IMR-90 (cell line): ENCODE results near the gene KLF13. TPM values are rescaled to one million over a fixed set of nuclear protein-coding genes. Genes with fewer than 3 reads are reported as not detected.

Experiments
- ATAC-seq: fragments of 200-7000 bp; cut with Tn5 transposase; 2 replicates; pipeline ENCODE4 v1.9.1; 2020; ENCODE audit warnings: low read depth, mild to moderate bottlenecking, moderate library complexity
- BruUV-seq: library from RNA; stranded (reverse); fragments of 400-500 nt; replicated peaks from 2 replicates; lab custom pipeline; 2021; lab: Mats Ljungman, UMichigan
- CTCF ChIA-PET: fragments of 300-600 bp; formaldehyde crosslinking; extraction: SDS; loops from one replicate; lab custom pipeline; 2021; ENCODE audit warnings: antibody characterized with exemption; lab: Yijun Ruan, JAX
- POLR2A ChIA-PET: fragments of 300-600 bp; sonication (Branson Sonifier 250); formaldehyde crosslinking; loops from one replicate; lab custom pipeline; 2022; ENCODE audit warnings: antibody characterized with exemption; ENCODE audit not compliant: unreplicated experiment; lab: Charles Lee
- DNase-seq: peaks from one replicate; pipeline ENCODE4 v3.0.0; 2013
- H2AFZ ChIP-seq: replicated peaks from 2 replicates; pipeline ENCODE3; 2013; ENCODE audit warnings: low read length, mild to moderate bottlenecking; ENCODE audit not compliant: poor library complexity
- H2AK5ac ChIP-seq: 2 replicates; pipeline ENCODE4 v1.6.1; 2013; ENCODE audit warnings: low read depth, low read length, inconsistent platforms
- H2AK9ac ChIP-seq: replicated peaks from 2 replicates; pipeline ENCODE3; 2013; ENCODE audit warnings: mild to moderate bottlenecking, low read depth, low read length, moderate library complexity; ENCODE audit not compliant: poor library complexity
- H2BK120ac ChIP-seq: 2 replicates; pipeline ENCODE4 v1.6.1; 2013; ENCODE audit warnings: low read depth, low read length, inconsistent platforms
- H2BK15ac ChIP-seq: 3 replicates; pipeline ENCODE4 v1.6.1; 2013; ENCODE audit warnings: low read depth, low read length, inconsistent platforms
- H2BK20ac ChIP-seq: 2 replicates; pipeline ENCODE4 v1.6.1; 2013; ENCODE audit warnings: low read depth, mild to moderate bottlenecking, inconsistent platforms, low read length, moderate library complexity
- H2BK5ac ChIP-seq: 2 replicates; pipeline ENCODE4 v1.6.1; 2013; ENCODE audit warnings: mild to moderate bottlenecking, low read depth, low read length, inconsistent platforms; ENCODE audit not compliant: poor library complexity, severe bottlenecking
- H3K14ac ChIP-seq: replicated peaks from 2 replicates; pipeline ENCODE4 v1.6.1; 2013; ENCODE audit warnings: low read depth, low read length, inconsistent platforms
- H3K18ac ChIP-seq: 2 replicates; pipeline ENCODE4 v1.6.1; 2013; ENCODE audit warnings: low read depth, low read length, control low read depth
- H3K23ac ChIP-seq: 2 replicates; pipeline ENCODE4 v1.6.1; 2013; ENCODE audit warnings: low read depth, low read length, inconsistent platforms
- H3K27ac ChIP-seq: 2 replicates; pipeline ENCODE4 v1.5.1; 2013; ENCODE audit warnings: mild to moderate bottlenecking, control low read depth, low read length; ENCODE audit not compliant: insufficient read depth
- H3K27me3 ChIP-seq: 2 replicates; pipeline ENCODE4 v1.6.1; 2013; ENCODE audit warnings: low read length; ENCODE audit not compliant: control insufficient read depth, insufficient read depth
- H3K36me3 ChIP-seq: 2 replicates; pipeline ENCODE4 v1.6.1; 2013; ENCODE audit warnings: low read length, mixed read lengths; ENCODE audit not compliant: control insufficient read depth, insufficient read depth
- H3K4ac ChIP-seq: 2 replicates; pipeline ENCODE4 v1.6.1; 2013; ENCODE audit warnings: low read depth, low read length, inconsistent platforms
- H3K4me1 ChIP-seq: 2 replicates; pipeline ENCODE4 v1.6.1; 2013; ENCODE audit warnings: low read length, mixed read lengths; ENCODE audit not compliant: control insufficient read depth, insufficient read depth
- H3K4me2 ChIP-seq: 2 replicates; pipeline ENCODE4 v1.6.1; 2013; ENCODE audit warnings: low read depth, mild to moderate bottlenecking, control low read depth, low read length, moderate library complexity
- H3K4me3 ChIP-seq: 2 replicates; pipeline ENCODE4 v1.5.1; 2013; ENCODE audit warnings: low read depth, mild to moderate bottlenecking, control low read depth, low read length, moderate library complexity; ENCODE audit not compliant: insufficient read depth
- H3K56ac ChIP-seq: 2 replicates; pipeline ENCODE4 v1.6.1; 2013; ENCODE audit warnings: low read length, inconsistent platforms; ENCODE audit not compliant: insufficient read depth; ENCODE audit errors: extremely low read depth
- H3K79me1 ChIP-seq, 2 experiments: 2 replicates each; pipeline ENCODE4 v1.6.1; 2013; ENCODE audit warnings: low read length in 2 of 2, inconsistent platforms in 1 of 2, low read depth in 1 of 2
- H3K9ac ChIP-seq: 2 replicates; pipeline ENCODE4 v1.6.1; 2013; ENCODE audit warnings: low read depth, low read length, control low read depth
- H3K9me1 ChIP-seq: 2 replicates; pipeline ENCODE4 v1.6.1; 2013; ENCODE audit warnings: low read length, inconsistent platforms; ENCODE audit not compliant: insufficient read depth
- H3K9me3 ChIP-seq: 2 replicates; pipeline ENCODE4 v1.6.1; 2013; ENCODE audit warnings: low read length; ENCODE audit not compliant: control insufficient read depth, insufficient read depth
- H4K20me1 ChIP-seq: 2 replicates; pipeline ENCODE4 v1.6.1; 2013; ENCODE audit warnings: low read length, inconsistent platforms; ENCODE audit not compliant: insufficient read depth
- H4K5ac ChIP-seq: 2 replicates; pipeline ENCODE4 v1.6.1; 2013; ENCODE audit warnings: mild to moderate bottlenecking, low read depth, low read length, control low read depth
- H4K8ac ChIP-seq, 2 experiments: 2 replicates each; pipeline ENCODE4 v1.6.1; 2013; ENCODE audit warnings: low read depth in 2 of 2, low read length in 2 of 2, control low read depth in 1 of 2, inconsistent platforms in 1 of 2
- H4K91ac ChIP-seq: 2 replicates; pipeline ENCODE4 v1.6.1; 2013; ENCODE audit warnings: low read depth, low read length, inconsistent platforms; ENCODE audit not compliant: insufficient read depth
- BHLHE40 ChIP-seq: fragments of 150-350 bp; IDR thresholded peaks from 2 replicates; pipeline ENCODE4 v1.6.1; 2016; ENCODE audit warnings: mild to moderate bottlenecking, low read depth, low read length
- CEBPB ChIP-seq: IDR thresholded peaks from 2 replicates; pipeline ENCODE4 v1.6.1; 2012; ENCODE audit warnings: low read depth, low read length, improper control_type of control experiment
- CHD1 ChIP-seq: IDR thresholded peaks from 2 replicates; pipeline ENCODE4 v1.6.1; 2012; ENCODE audit warnings: low read depth, low read length, improper control_type of control experiment
- CTCF ChIP-seq: conservative IDR thresholded peaks from 2 replicates; pipeline ENCODE4 v1.5.1; 2012; ENCODE audit warnings: mild to moderate bottlenecking, low read depth, low read length, improper control_type of control experiment
- ELK1 ChIP-seq: fragments of 150-350 bp; IDR thresholded peaks from 2 replicates; pipeline ENCODE4 v1.6.1; 2016; ENCODE audit warnings: low read depth, mild to moderate bottlenecking, low read length, moderate library complexity, borderline replicate concordance
- FOS ChIP-seq: fragments of 150-350 bp; IDR thresholded peaks from 2 replicates; pipeline ENCODE4 v1.6.1; 2016; ENCODE audit warnings: low read depth, low read length
- MAFK ChIP-seq: IDR thresholded peaks from 2 replicates; pipeline ENCODE4 v1.6.1; 2012; ENCODE audit warnings: low read depth, low read length, improper control_type of control experiment
- MAZ ChIP-seq: IDR thresholded peaks from 2 replicates; pipeline ENCODE4 v1.6.1; 2012; ENCODE audit warnings: low read depth, mild to moderate bottlenecking, low read length, improper control_type of control experiment, moderate library complexity, borderline replicate concordance
- MXI1 ChIP-seq: IDR thresholded peaks from 2 replicates; pipeline ENCODE4 v1.6.1; 2012; ENCODE audit warnings: low read depth, mild to moderate bottlenecking, low read length, moderate library complexity, borderline replicate concordance
- NFE2L2 ChIP-seq: fragments of 150-350 bp; IDR thresholded peaks from 2 replicates; pipeline ENCODE4 v1.6.1; 2016; ENCODE audit warnings: low read depth, mild to moderate bottlenecking, low read length
- POLR2A ChIP-seq: IDR thresholded peaks from 2 replicates; pipeline ENCODE4 v1.6.1; 2012; ENCODE audit warnings: mild to moderate bottlenecking, low read depth, low read length
- RAD21 ChIP-seq: IDR thresholded peaks from 2 replicates; pipeline ENCODE4 v1.6.1; 2012; ENCODE audit warnings: low read length, improper control_type of control experiment
- RCOR1 ChIP-seq: IDR thresholded peaks from 2 replicates; pipeline ENCODE4 v1.6.1; 2012; ENCODE audit warnings: mild to moderate bottlenecking, low read length, improper control_type of control experiment; ENCODE audit not compliant: insufficient replicate concordance
- RFX5 ChIP-seq: IDR thresholded peaks from 2 replicates; pipeline ENCODE4 v1.8.0; 2012; ENCODE audit warnings: low read depth, mild to moderate bottlenecking, low read length, moderate library complexity
- SMC3 ChIP-seq: fragments of 150-350 bp; IDR thresholded peaks from 2 replicates; pipeline ENCODE4 v1.6.1; 2016; ENCODE audit warnings: low read depth, mild to moderate bottlenecking, antibody characterized with exemption, low read length, moderate library complexity
- USF2 ChIP-seq: fragments of 150-350 bp; IDR thresholded peaks from 2 replicates; pipeline ENCODE4 v1.6.1; 2017; ENCODE audit warnings: mild to moderate bottlenecking, antibody characterized with exemption, low read length, low read depth
- WGBS, 2 experiments: methylation state at CpG; one replicate each; pipeline versions ENCODE4 v1.1.5 to v1.1.7; 2013; ENCODE audit warnings: missing lambda C conversion rate in 2 of 2; ENCODE audit not compliant: insufficient read length in 1 of 2; ENCODE audit errors: extremely low coverage in 2 of 2; 5-methylcytosine and 5-hydroxymethylcytosine counted together
- dilution Hi-C: fragments of 300-500 bp; cut with HindIII; formaldehyde crosslinking; loops from one replicate; pipeline ENCODE4 v1.14.3; 2018; ENCODE audit warnings: low sequenced_read_pairs; ENCODE audit not compliant: unreplicated experiment
- in situ Hi-C: fragments of 300-500 bp; cut with MboI; formaldehyde crosslinking; loops from 3 replicates; pipeline ENCODE4 v1.14.3; 2019; ENCODE audit warnings: low sequenced_read_pairs, inconsistent platforms, mixed read lengths
- intact Hi-C: fragments of 100-400 bp; cut with micrococcal nuclease; formaldehyde crosslinking; loops from 2 replicates; pipeline ENCODE4 v1.10.0; 2022
- polyA plus RNA-seq, 3 experiments: library from polyadenylated mRNA; depleted of rRNA; stranded (reverse); fragments of >200 nt; gene quantifications; 2 replicates each; pipeline ENCODE4 v1.2.3, GENCODE V29; 2012; ENCODE audit warnings: low replicate concordance in 1 of 3
- total RNA-seq: library from RNA; depleted of rRNA; stranded (reverse); fragments of >200 nt; gene quantifications from 2 replicates; pipeline ENCODE4 v1.2.3, GENCODE V29; 2012

The KLF13 gene
- total and polyA plus RNA-seq, 2 of the 4 experiments (the other 2 are of a cell fraction) = 9.5 to 10.6 TPM

- Histone ChIP-seq H3K4me2 (no peak overlapping the region), H3K18ac (no peak overlapping the region), H3K4ac (no peak overlapping the region), H3K9me1 (peaks cover 10% of the 10 kb centered on the region; the same call in 1 of the 2 replicates), H4K8ac (no peak overlapping the region), H3K79me1 (peaks cover 0 to 3% of the 10 kb centered on the region in 2 experiments; a peak in 1 of 4 replicates), H3K9me3 (peaks cover 3% of the 10 kb centered on the region), H2AK5ac (peak overlapping the region; percentile 16; the same call in 1 of the 2 replicates), H3K36me3 (peaks cover 10% of the 10 kb centered on the region), H2BK120ac (no peak overlapping the region), H3K4me1 (peaks cover 6% of the 10 kb centered on the region), H3K56ac (no peak overlapping the region), H2AK9ac (no peak overlapping the region), H3K27ac (no peak overlapping the region), H4K91ac (no peak overlapping the region), H3K14ac (no peak overlapping the region), H2BK20ac (no peak overlapping the region), H3K23ac (no peak overlapping the region), H3K9ac (no peak overlapping the region), H4K20me1 (0 out of 2 replicates have a peak, but pooled peaks cover 5% of the 10 kb centered on the region), H3K4me3 (no peak overlapping the region), H2AFZ (no peak overlapping the region), H4K5ac (no peak overlapping the region), H2BK5ac (no peak overlapping the region), H2BK15ac (no peak overlapping the region), H3K27me3 (no peaks in the 10 kb centered on the region)
- in situ Hi-C loops = no loop called here
- ChIA-PET CTCF (no interaction called here), POLR2A (no interaction called here)
- intact Hi-C loops = no loop called here
- ATAC-seq (no peak), DNase-seq (no peak)
- WGBS, 2 experiments = no CpG with 5 or more reads among the region's 4 CpGs
- TF ChIP-seq MXI1 (no peak), CTCF (no peak), NFE2L2 (no peak), MAFK (no peak), RCOR1 (no peak), USF2 (no peak), CHD1 (no peak), FOS (no peak), ELK1 (no peak), BHLHE40 (no peak), POLR2A (no peak), MAZ (no peak), CEBPB (no peak), RAD21 (no peak), RFX5 (no peak), SMC3 (no peak)
- BruUV-seq = no TSS peak
- dilution Hi-C loops = no loop called here
Measured at GRCh38 chr15:31384568-31384967, 57.9 kb downstream of the KLF13 start.
